Measurements from ENCODE around the gene MCC.

The MCC gene

GRCh38 chr5:113216545-113216944 is 271.7 kb downstream of the MCC start:
- no peak for DNase-seq

GRCh38 chr5:113215401-113216060 is 272.7 kb downstream of the MCC start:
- no peak for DNase-seq

DNA sequence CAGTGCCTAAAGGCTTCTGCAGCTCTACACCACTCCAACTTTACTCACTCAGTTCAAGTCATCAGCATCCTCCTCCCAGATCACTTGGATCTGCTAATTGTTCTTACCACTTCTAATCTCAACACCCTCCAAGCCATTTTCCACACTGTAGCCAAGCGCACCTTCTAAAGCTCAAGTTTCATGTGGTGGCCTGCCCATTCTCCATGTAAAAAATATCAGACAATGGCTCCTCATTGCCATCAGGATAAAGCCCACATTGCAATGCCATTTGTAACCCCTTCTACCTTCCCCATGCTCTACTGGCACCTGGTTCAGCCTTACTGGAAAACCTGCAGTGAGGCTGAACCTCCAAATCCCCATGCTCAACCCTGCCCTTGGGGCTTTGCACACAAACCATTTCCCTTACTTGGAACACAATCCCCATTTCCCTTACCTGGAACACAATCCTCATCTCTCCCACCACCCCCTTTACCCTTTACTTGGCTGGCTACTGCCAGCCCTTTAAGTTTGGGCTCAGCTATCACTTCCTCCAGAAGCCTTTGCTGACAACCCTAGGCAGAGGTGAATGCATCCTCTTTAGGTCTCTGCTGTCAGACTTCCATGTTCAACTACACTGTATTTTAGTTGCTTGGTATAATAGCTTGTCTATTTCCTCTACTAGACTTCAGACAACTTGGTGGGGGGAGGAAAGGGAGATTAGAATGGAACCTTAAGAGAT is 273.5 kb downstream of the MCC start:
- no peak for DNase-seq

DNA sequence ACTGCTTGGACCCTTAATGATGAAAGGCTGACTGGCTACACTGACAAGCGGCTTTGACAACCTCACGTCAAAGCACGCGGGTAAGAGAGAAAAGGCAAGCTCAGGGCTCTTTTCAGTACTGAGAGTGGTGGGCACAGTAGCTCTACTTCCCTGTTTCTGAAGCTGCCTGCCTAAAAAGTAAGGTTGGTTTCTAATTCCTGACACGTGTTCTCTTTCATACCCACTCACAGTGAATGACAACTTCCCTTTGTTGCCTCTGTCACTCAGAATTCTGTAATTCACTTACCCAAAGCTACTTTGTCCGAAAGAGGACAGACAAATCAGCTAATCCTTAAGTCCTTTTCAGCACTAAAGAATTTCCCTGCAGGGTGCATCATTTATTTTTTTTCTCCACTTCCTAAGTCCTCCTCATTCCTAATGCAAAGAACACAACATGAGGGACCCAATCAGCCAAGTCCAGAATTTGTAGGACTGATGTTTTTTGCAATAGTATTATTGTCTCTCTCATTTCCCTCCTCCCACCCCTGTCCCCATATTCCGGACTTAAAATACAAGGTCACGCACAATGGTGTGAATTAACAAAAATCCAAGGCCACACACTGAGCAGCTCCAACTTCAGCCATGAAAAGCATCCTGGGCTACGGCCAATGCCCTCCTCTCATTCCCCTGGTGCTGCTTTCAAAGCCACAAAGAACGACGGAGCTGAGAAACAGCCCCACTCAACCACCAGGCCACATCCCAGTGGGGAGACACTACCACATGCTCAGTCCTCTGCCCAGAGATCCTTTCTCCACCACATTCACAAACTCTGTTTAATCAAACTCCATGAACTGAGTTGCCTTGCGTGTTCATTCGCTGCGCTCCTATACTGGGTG is 274.5 kb downstream of the MCC start:
- DNase-seq: no peak

GRCh38 chr5:113212244-113212920 is 275.9 kb downstream of the MCC start:
- peak; percentile 66 for DNase-seq

- no peak for DNase-seq
Observed at GRCh38 chr5:113209498-113209897, 278.8 kb downstream of the MCC start.

DNA sequence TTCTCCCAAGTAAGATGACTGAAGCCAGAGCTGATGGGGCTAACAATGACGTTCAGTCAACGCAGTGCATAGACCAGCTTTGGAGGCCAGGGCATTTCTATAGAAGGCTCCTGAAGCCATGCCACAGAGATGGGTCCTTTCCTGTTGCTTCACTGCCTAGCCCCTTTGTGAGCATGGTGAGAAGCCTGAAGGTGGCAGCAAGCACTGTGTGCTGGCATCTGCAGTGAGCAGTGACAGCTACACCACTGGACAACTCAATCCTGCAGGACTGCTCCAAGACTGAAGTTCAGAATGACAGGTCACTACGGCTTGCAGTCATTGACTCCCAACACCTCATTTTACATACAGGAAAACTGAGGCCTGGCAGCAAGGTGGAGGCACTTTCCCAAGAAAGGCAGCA is 282.4 kb downstream of the MCC start:
- no peak for DNase-seq

GRCh38 chr5:113205323-113205722 is 282.9 kb downstream of the MCC start:
- no peak for DNase-seq

DNA sequence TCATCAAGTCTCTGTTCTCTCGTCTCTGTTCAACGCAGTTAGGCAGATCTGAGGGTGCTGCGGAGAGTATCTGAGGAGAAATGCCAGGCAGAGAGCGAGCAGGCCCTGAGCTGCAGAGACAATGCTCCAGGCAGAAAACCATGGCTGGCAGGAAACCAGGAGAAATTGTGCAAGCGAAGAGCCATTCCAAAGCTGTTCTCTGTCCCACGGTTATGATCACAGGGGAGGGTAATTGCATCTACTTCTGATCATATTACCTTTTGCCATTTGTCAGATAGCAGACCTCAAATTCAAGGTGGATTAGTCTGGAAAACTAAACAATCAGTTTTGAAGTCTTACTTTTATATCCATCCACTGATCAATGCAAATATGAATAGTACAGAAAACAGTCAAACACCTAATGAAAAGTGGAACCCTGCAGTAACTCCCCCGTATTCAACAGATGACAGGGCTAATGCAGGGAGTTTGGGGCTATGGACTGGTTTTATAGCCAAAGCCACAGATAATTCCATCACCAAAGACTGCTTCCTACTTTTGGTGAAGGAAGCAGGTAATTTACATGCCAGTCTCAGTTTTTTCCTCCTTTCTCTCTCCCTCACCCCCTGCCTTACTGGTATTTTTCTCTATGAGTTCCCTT is 283.6 kb downstream of the MCC start:
- DNase-seq: no peak

- DNase-seq: no peak
Observed at GRCh38 chr5:113203916-113204315, 284.3 kb downstream of the MCC start.

DNA sequence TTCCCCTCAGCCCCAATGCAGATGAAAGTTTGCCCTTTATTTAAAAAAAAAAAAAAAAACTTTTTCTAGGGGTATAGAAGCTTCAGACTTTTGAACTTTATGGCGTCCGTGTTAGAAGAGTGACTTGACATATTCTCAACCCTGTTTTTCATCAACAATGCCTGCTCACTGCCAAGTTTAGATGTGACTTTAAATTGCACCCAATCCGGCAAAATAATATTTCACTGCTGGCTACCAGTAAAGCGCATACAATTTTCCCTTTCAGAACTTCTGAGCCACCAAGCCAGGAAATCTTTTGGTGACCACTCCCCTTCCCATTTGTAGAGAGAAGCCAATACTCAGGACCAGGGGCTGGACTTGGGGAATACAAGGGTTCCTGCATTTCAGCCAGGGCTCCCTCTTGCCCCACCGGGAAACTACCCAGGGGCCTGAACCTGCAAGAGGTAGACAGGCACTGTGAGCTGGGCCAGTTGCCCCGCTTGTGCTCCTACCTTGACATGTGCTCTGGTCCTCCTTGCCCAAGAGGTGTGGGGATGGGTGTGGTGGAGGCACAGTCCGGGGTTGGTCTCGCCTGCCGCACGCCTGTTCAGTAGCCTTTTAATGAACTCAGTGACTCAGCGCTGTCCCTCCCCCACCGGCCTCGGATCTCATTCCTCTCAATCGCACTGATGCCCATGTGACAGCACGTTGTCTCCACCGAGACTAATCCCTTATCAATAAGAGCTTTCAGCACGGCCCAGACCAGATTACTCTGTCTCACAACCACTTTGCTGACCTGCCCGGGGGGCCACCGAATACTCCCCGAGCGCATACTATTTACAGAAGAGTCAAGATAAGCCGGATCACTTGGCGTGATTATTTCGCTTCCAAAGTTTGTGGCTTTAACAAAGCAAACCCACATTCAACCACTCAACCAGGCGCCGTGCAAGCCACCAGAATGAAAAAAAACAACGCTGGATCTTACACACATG is 285.2 kb downstream of the MCC start:
- no peak for DNase-seq

- DNase-seq: no peak
Observed at GRCh38 chr5:113202287-113202686, 286.0 kb downstream of the MCC start.

- DNase-seq: no peak
Observed at GRCh38 chr5:113201715-113202114, 286.5 kb downstream of the MCC start.

DNA sequence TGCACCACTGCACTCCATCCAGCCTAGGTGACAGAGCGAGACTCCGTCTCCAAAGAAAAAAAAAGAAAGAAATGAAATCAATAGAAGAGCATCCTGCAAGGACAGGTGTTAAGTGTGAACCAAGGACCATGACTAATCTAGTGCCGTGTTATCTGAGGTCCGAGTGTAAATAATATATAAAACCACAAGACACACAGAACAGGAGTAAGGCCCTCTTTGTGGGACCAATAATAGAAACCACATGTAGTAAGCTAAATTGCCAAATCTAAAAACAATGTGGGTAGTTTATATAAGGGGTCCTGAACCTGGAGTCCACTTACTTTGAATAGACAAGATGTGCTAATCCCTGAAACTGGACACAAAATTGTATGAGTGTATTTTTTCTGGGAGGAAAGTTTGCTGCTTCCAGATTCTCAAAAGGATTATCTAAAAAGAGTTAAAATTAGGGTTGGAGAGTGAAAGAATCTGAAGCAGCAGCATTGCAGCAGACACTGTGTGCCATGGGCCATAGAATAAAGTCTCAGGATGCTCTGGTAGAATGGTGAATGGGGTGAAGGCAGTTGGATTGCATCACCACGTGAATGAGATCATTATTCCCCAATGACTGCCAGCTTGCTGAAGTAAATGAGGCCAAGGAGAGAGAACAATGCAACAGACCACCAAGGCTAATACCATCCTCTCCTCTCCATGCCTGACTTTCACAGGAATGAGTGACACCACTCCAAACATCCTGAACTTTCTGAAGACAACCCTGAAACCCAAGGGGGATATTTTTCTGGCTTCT is 288.9 kb downstream of the MCC start:
- no peak for DNase-seq

- DNase-seq: no peak
Observed at GRCh38 chr5:113197456-113198200, 290.6 kb downstream of the MCC start.

GRCh38 chr5:113195771-113196170 is 292.5 kb downstream of the MCC start:
- DNase-seq: no peak

DNA sequence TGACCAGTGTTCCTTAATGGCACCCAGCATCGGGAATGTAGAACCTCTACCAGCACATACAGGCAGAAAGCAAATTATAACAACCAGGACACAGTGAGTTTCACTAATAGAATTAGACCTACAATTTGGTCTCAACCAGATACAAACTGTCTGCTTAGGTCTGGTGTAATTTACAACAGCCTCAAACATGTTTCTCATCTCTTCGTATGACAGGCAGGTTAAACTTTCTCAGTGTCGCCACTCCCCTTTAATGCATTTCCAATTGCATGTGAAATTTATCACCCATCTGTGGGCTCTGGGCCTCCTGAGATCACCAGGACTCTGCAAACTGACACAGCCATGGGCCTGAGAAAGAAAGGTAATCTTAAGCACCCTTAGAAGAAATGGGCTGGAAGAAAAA is 293.0 kb downstream of the MCC start:
- no peak for DNase-seq

GRCh38 chr5:113194591-113194990 is 293.7 kb downstream of the MCC start:
- DNase-seq: no peak

DNA sequence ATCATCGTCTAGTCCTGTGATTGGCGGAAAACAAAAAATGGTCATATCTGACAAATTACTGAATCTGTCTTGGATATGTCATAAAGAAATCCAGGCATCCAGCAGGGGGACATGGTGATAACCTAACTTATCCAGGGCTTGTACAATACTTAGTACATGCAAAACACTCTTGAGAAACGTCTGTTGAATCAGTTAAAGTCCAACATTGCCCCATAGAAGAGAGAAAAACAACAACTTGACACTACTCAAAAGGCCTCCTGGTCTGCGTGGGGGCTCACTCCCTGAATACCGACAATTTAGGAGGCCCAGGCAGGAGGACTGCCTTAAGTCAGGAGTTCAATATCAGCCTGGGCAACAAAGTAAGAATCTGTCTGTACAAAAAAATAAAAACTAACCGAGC is 294.1 kb downstream of the MCC start:
- DNase-seq: no peak

All from right forelimb (tissue), 1 donor.